Skin of body (tissue), 2 donors: Measurements from ENCODE around the gene SLC2A1. TPM values are rescaled to one million over a fixed set of nuclear protein-coding genes. Genes with fewer than 3 reads are reported as not detected.

Experiments used
- DNase-seq: peaks from one replicate; lab custom pipeline; 2025; lab: John Stamatoyannopoulos, UW
- total RNA-seq: library from RNA; depleted of rRNA; stranded (reverse); fragments of >200 nt; gene quantifications from one replicate; pipeline ENCODE4 v1.2.3, GENCODE V29; 2014

Gene SLC2A1
- total RNA-seq, 1 donor from 2014 or later, result 76.7 TPM

DNA sequence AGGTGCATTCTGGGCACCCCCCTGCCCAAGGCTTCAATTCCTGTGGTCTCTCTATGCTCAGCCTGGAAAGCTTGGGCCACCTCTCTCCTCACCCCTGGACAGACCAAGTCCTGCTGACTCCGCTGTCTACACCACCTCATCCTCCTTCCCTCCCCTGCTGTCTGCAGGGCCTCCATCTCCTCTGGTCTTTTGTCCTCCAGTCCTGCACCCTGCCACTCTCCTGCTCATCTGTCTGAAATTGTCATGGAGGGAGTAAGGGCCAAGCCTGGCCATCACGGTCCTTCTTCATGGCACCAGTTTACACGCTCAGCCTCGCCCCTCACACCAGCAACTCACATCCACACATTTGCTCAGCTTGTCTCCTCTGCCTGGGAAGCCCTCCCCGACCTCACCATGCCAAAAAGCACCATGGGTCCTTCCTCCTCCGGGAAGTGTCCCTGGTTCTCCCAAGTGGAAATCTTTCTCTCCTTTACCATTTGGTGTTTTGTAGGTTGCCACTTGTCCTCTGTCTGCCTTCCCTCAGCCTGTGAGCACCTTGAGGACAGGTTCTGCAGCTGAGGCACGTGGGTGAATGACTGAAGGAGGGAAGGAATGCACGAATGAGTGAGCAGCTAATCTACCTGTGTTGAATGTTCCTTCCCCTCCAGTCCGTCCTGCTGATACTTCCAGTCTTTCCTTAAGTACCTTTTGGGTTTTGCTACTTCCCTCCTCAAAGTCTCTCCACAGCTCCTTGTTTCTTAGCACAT lies 2.1 kb upstream of the SLC2A1 start:
- DNase-seq, result no peak

DNA sequence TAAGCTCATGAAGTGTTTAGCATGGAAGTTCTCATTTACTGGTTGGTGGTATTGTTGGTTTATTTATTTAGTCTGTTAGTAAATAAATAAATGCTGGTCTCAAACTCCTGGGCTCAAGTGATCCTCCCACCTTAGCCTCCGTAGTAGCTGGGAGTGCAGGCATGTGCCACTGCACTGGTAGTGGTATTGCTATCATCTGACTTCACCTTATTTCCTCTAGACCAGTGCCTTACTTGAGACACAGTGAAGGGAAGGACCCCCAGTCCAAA lies 1.4 kb upstream of the SLC2A1 start:
- no peak for DNase-seq

DNA sequence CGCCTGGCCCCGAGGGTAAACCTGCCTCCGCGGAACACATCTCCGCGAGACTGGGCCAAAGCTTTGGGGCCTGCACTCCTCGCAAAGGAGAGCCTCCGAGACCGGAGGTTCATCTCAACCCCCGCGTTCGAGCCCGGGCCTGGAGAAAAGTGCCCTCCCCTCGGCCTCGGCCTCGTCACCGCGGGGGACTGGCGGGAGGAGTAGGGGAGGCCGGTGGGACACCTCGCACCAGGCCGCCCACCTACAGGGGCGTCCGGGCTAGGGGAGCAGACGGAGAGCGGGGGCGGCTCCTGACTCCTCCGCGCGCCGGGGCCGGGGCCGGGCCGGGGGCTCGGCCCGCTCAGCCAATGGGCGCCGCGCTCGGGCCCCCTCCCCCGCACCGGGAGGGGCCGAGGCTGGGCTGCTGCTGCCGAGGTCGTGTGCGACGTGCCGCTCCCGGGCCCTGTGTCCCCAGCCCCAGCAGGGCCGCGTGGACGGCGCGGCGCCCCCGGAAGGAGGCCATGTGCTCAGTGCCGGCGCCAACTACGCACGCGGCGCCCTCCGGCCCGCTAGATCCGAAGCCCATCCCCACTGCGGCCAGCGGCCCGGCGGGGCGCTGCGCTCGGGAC lies 684 bp downstream of the SLC2A1 start:
- DNase-seq, result peak; percentile 46

- no peak for DNase-seq
Measured at GRCh38 chr1:42957229-42957879, 1.3 kb downstream of the SLC2A1 start.

GRCh38 chr1:42956739-42957138 lies 1.9 kb downstream of the SLC2A1 start:
- DNase-seq, result no peak

DNA sequence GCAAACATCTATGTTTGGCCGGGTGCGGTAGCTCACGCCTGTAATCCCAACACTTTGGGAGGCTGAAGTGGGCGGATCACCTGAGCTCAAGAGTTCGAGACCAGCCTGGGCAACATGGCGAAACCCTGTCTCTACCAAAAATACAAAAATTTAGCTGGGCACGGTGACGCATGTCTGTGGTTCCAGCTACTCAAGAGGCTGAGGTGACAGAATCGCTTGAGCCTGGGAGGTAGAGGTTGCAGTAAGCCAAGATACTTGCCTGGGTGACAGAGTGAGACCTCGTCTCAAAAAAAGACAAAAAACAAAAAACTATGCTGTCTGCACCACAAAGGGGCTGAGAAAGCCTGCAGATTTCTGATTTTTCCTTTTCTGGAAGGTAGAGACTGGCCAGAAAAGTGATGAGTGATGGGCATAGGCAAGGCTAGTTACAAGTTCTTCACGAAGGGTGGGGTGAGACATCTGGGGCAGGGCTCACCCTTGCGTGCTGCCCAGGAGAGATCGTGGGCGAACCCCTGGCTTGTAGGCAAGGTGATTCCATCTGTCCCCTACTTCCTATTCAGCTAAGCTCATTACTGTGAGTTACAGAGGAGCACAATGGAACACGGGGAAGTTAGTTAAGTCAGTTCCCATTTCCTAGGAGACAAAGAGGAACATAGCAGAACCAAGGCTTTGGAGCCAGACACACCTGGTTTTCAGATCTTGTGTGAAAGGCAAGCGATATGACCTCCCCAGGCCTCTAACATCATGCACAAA lies 3.2 kb downstream of the SLC2A1 start:
- DNase-seq, result no peak

- DNase-seq, result no peak
Measured at GRCh38 chr1:42953182-42954180, 5.2 kb downstream of the SLC2A1 start.

- DNase-seq, result no peak
Measured at GRCh38 chr1:42952303-42953001, 6.2 kb downstream of the SLC2A1 start.

- no peak for DNase-seq
Measured at GRCh38 chr1:42951588-42951987, 7.1 kb downstream of the SLC2A1 start.

GRCh38 chr1:42950116-42950481 lies 8.6 kb downstream of the SLC2A1 start:
- DNase-seq, result no peak

GRCh38 chr1:42949312-42950115 lies 9.2 kb downstream of the SLC2A1 start:
- DNase-seq, result no peak

- DNase-seq, result no peak
Measured at GRCh38 chr1:42947965-42948732, 10.5 kb downstream of the SLC2A1 start.

DNA sequence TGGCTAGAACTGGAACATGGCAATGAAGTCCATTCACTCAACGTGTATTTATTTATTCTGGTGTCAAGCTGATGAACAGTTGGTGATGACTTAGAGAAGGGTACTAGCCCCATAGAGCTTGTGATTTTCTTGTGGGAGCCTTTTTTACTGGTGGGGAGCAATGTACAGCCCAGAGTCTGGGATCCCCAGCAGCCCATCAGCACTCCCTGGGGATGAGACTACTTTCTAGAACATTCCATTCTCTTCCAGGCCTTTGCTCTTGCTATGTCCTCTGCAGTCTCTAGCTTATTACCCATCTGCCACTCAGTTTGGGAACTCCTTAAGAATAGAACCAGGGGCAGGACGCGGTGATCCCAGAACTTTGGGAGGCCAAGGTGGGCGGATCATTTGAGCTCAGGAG lies 11.6 kb downstream of the SLC2A1 start:
- no peak for DNase-seq

GRCh38 chr1:42946120-42946898 lies 12.4 kb downstream of the SLC2A1 start:
- DNase-seq, result no peak

- no peak for DNase-seq
Measured at GRCh38 chr1:42945164-42945563, 13.5 kb downstream of the SLC2A1 start.

DNA sequence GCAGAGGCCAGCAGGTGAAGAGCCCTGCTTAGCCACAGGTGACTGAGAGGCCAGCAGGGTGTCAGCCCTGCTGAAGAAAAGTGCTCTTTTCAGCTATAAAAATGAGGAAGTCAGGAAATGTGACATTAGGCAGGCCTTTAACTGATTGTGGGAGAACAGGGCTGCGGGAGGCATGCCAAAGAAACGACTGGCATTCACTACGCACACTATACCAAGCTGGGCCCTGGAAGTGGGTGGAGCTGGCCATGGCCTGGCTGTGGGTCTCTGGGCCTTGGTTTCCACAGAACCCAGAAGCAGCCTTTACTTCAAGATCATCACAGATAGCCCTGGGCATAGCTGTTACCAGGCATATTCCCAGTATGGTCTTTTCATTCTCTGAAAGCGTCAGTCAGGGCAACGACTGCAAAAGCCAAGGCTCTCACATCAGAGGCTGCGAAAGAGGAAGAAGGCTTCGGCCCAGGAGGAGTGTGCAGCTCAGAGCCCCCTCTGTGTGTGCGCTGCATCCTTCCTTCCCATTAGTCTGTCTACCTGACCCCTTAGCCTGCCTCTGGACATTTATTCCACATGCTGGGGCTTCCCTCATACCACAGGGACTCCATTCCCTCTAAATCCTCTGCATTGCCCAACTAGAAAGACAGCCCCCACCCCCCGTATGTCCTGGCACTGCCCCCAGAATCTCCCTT lies 14.3 kb downstream of the SLC2A1 start:
- no peak for DNase-seq

DNA sequence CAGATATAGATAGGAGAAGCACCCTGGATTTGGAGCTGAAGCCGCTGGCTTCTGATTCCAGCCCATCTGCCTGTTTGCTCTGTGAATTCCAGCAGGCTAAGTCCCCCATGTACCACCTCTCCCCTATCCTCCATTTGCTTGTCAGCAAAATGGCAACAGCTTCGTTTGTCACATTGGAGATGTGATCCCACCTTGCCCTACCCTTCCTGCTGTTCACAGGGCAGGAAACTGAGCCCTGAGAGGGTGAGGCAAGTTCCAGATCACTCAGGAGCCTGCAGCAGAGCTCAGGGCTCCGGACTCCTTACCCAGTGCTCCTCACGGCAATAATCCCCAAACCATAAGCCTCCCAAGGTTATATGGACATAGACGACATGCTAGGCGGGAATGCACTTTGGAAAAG lies 14.9 kb downstream of the SLC2A1 start:
- no peak for DNase-seq
